Endothelial cell of umbilical vein (primary cell): ENCODE results near the gene HMCES. TPM values are rescaled to one million over a fixed set of nuclear protein-coding genes. Genes with fewer than 3 reads are reported as not detected.

ENCODE experiments used
- BruUV-seq: library from RNA; stranded (reverse); fragments of 400-500 nt; replicated peaks from 2 replicates; lab custom pipeline; 2021; lab: Mats Ljungman, UMichigan
- CTCF ChIA-PET: fragments of 300-600, 350-600 bp; sonication (Branson Sonifier 250); formaldehyde crosslinking; loops from one replicate; lab custom pipeline; 2021; ENCODE audit warnings: antibody characterized with exemption, inconsistent platforms; lab: Charles Lee
- POLR2A ChIA-PET: fragments of 300-600, 350-600 bp; sonication (Branson Sonifier 250); formaldehyde crosslinking; loops from one replicate; lab custom pipeline; 2021; ENCODE audit warnings: antibody characterized with exemption, inconsistent platforms; lab: Charles Lee
- DNase-seq: peaks from one replicate; pipeline ENCODE4 v3.0.0-alpha.2; 2011; ENCODE audit warnings: low read depth, low spot score
- FAIRE-seq: peaks from 2 replicates; lab custom pipeline; 2011; peaks lifted over from hg19 to GRCh38; lab: Jason Lieb, UNC
- H2AFZ ChIP-seq: 2 replicates; pipeline ENCODE4 v1.6.0; 2012; ENCODE audit warnings: low read depth, low read length, control low read depth, inconsistent platforms
- H3K27ac ChIP-seq: 2 replicates; pipeline ENCODE4 v1.5.1; 2011; ENCODE audit warnings: low read depth, mild to moderate bottlenecking, control low read depth, low read length, moderate library complexity; ENCODE audit not compliant: insufficient read depth
- H3K27me3 ChIP-seq, 2 experiments: 2 replicates each; pipeline versions ENCODE4 v1.6.0 to v1.6.1; 2011; ENCODE audit warnings: low read length in 2 of 2, mixed read lengths in 1 of 2; ENCODE audit not compliant: control insufficient read depth in 2 of 2, insufficient read depth in 2 of 2
- H3K36me3 ChIP-seq, 2 experiments: 2 replicates in 1 of 2; 3 replicates in 1 of 2; pipeline ENCODE4 v1.5.1; 2011; ENCODE audit warnings: low read length in 2 of 2, mild to moderate bottlenecking in 1 of 2, moderate library complexity in 1 of 2; ENCODE audit not compliant: control insufficient read depth in 2 of 2, insufficient read depth in 2 of 2; ENCODE audit errors: extremely low read depth in 1 of 2
- H3K4me1 ChIP-seq: 3 replicates; pipeline ENCODE4 v1.5.1; 2011; ENCODE audit warnings: mild to moderate bottlenecking, low read length; ENCODE audit not compliant: control insufficient read depth, insufficient read depth; ENCODE audit errors: extremely low read depth
- H3K4me2 ChIP-seq: 2 replicates; pipeline ENCODE4 v1.6.1; 2011; ENCODE audit warnings: low read length, control low read depth, mixed read lengths; ENCODE audit not compliant: insufficient read depth
- H3K4me3 ChIP-seq, 3 experiments: fragments of 200-600 bp in 1 of 3; sonication (generic), shearing (Covaris generic) in 1 of 3; replicated peaks in 1 of 3; 2 replicates each; pipeline ENCODE4 v1.5.1; 2011 to 2016; ENCODE audit warnings: control low read depth in 3 of 3, low read length in 3 of 3, mild to moderate bottlenecking in 2 of 3, inconsistent platforms in 1 of 3, low read depth in 1 of 3, moderate library complexity in 1 of 3; ENCODE audit not compliant: insufficient read depth in 1 of 3
- H3K79me2 ChIP-seq: 2 replicates; pipeline ENCODE4 v1.6.0; 2012; ENCODE audit warnings: low read length, inconsistent platforms; ENCODE audit not compliant: control insufficient read depth, insufficient read depth
- H3K9ac ChIP-seq: replicated peaks from 2 replicates; pipeline ENCODE3; 2011; ENCODE audit warnings: low read length, control low read depth; ENCODE audit not compliant: insufficient read depth; ENCODE audit errors: extremely low read depth
- H3K9me1 ChIP-seq: replicated peaks from 3 replicates; pipeline ENCODE4 v1.6.0; 2011; ENCODE audit warnings: mild to moderate bottlenecking, low read length; ENCODE audit not compliant: control insufficient read depth, insufficient read depth; ENCODE audit errors: extremely low read depth
- H3K9me3 ChIP-seq: replicated peaks from 2 replicates; pipeline ENCODE4 v1.5.1; 2012; ENCODE audit warnings: low read length, inconsistent platforms; ENCODE audit not compliant: control insufficient read depth, insufficient read depth
- H4K20me1 ChIP-seq: replicated peaks from 2 replicates; pipeline ENCODE3; 2011; ENCODE audit warnings: mild to moderate bottlenecking, low read length; ENCODE audit not compliant: control insufficient read depth, insufficient read depth; ENCODE audit errors: extremely low read depth
- EZH2 ChIP-seq: IDR thresholded peaks from 2 replicates; pipeline ENCODE4 v1.6.1; 2012; ENCODE audit warnings: borderline replicate concordance, low read depth, mild to moderate bottlenecking, moderate library complexity, low read length, inconsistent platforms; ENCODE audit not compliant: severe bottlenecking
- FOS ChIP-seq: IDR thresholded peaks from 2 replicates; pipeline ENCODE4 v1.6.1; 2011; ENCODE audit warnings: mild to moderate bottlenecking, low read length, moderate library complexity, borderline replicate concordance; ENCODE audit not compliant: insufficient read depth
- GATA2 ChIP-seq: IDR thresholded peaks from 2 replicates; pipeline ENCODE4 v1.7.0; 2011; ENCODE audit warnings: low read depth, mild to moderate bottlenecking, moderate library complexity, mixed read lengths, low read length; ENCODE audit not compliant: insufficient read length, insufficient read depth
- JUN ChIP-seq: IDR thresholded peaks from 2 replicates; pipeline ENCODE4 v1.6.1; 2011; ENCODE audit warnings: borderline replicate concordance, low read depth; ENCODE audit not compliant: insufficient read length, insufficient read depth
- MAX ChIP-seq: IDR thresholded peaks from 2 replicates; pipeline ENCODE4 v1.6.1; 2011; ENCODE audit not compliant: insufficient read depth, insufficient read length
- MYC ChIP-seq: IDR thresholded peaks from one replicate; pipeline ENCODE4 v1.6.1; 2011; ENCODE audit warnings: mild to moderate bottlenecking, low read depth, low read length
- POLR2A ChIP-seq: IDR thresholded peaks from 2 replicates; pipeline ENCODE4 v1.6.1; 2012; ENCODE audit warnings: low read depth, mild to moderate bottlenecking, control low read depth, low read length
- POLR2AphosphoS5 ChIP-seq: IDR thresholded peaks from 2 replicates; pipeline ENCODE4 v1.6.1; 2012; ENCODE audit warnings: low read depth, mild to moderate bottlenecking, control low read depth, low read length, moderate library complexity; ENCODE audit not compliant: insufficient read depth
- dilution Hi-C: fragments of 300-500 bp; cut with MboI; formaldehyde crosslinking; loops from one replicate; pipeline ENCODE4 v1.15.0; 2019; ENCODE audit warnings: low sequenced_read_pairs; ENCODE audit not compliant: extremely low pct_ligation_motif_present
- intact Hi-C: fragments of 100-400 bp; cut with micrococcal nuclease; formaldehyde crosslinking; loops from one replicate; pipeline ENCODE4 v1.10.0; 2022
- polyA plus RNA-seq, 4 experiments: library from polyadenylated mRNA; depleted of rRNA in 3 of 4; stranded (reverse) in 3 of 4; unstranded in 1 of 4; fragments of >200 nt; gene quantifications; 2 replicates each; pipeline versions ENCODE4 v1.2.1 to v1.2.3, GENCODE V29; 2011 to 2012; ENCODE audit warnings: missing spikeins in 1 of 4
- total RNA-seq: library from RNA; stranded (reverse); gene quantifications from 2 replicates; pipeline ENCODE4 v1.2.3, GENCODE V29; 2021
- TF ChIP-seq, protein P1 (sequence below), 2 donors: IDR thresholded peaks; 1 replicate in 1 of 2; 2 replicates in 1 of 2; pipeline ENCODE4 v1.5.1; 2011; ENCODE audit warnings: low read length in 2 of 2, mild to moderate bottlenecking in 2 of 2, moderate library complexity in 2 of 2, control low read depth in 1 of 2, inconsistent platforms in 1 of 2, low read depth in 1 of 2; ENCODE audit not compliant: insufficient read depth in 1 of 2; ENCODE audit errors: extremely low read depth in 1 of 2

The HMCES gene
- total and polyA plus RNA-seq, 2 donors (not counting 3 experiments of a cell fraction or from before 2014, with no cell fraction given): 30.6 to 40.8 TPM

GRCh38 chr3:129312021-129312639 lies 33.5 kb downstream of the HMCES start:
- Histone ChIP-seq H3K36me3 (no peaks in the 10 kb centered on the region), H3K4me2 (no peak overlapping the region), H4K20me1 (no peaks in the 10 kb centered on the region), H3K79me2 (peaks cover 2% of the 10 kb centered on the region), H3K9ac (no peak overlapping the region), H3K27me3 (no peaks in the 10 kb centered on the region), H3K4me3 (no peak overlapping the region), H3K9me3 (no peaks in the 10 kb centered on the region), H3K4me1 (peaks cover 4% of the 10 kb centered on the region), H3K9me1 (no peaks in the 10 kb centered on the region), H2AFZ (no peak overlapping the region), H3K27ac (no peak overlapping the region)
- no peak for DNase-seq
- dilution Hi-C loops: no loop called here
- TF ChIP-seq JUN (no peak), MAX (no peak), EZH2 (no peak), POLR2A (no peak), FOS (no peak), POLR2AphosphoS5 (no peak), MYC (no peak), GATA2 (no peak)
- TF ChIP-seq, protein P1, sequence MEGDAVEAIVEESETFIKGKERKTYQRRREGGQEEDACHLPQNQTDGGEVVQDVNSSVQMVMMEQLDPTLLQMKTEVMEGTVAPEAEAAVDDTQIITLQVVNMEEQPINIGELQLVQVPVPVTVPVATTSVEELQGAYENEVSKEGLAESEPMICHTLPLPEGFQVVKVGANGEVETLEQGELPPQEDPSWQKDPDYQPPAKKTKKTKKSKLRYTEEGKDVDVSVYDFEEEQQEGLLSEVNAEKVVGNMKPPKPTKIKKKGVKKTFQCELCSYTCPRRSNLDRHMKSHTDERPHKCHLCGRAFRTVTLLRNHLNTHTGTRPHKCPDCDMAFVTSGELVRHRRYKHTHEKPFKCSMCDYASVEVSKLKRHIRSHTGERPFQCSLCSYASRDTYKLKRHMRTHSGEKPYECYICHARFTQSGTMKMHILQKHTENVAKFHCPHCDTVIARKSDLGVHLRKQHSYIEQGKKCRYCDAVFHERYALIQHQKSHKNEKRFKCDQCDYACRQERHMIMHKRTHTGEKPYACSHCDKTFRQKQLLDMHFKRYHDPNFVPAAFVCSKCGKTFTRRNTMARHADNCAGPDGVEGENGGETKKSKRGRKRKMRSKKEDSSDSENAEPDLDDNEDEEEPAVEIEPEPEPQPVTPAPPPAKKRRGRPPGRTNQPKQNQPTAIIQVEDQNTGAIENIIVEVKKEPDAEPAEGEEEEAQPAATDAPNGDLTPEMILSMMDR (IDR thresholded peaks at IDR 0.05; ENCODE audit: extremely low read depth in 1 of 2, insufficient read depth in 1 of 2, low read depth in 1 of 2, low read length in 2 of 2): no peak
- no TSS peak for BruUV-seq
- intact Hi-C loops: no loop called here
- no peak for FAIRE-seq
- CTCF ChIA-PET: no interaction called here
- POLR2A ChIA-PET: no interaction called here
